Central memory CD4-positive, alpha-beta T cell (primary cell): ENCODE measurements around the gene HDGF.
A peak's percentile ranks its signal among the peaks of the same experiment; 100 is the strongest.
"Not testable (repeated sequence)": the region's sequence is repeated elsewhere in the genome, so short reads cannot be mapped to it uniquely, and the experiment has no call there.

ENCODE experiments used
- DNase-seq: peaks from one replicate; pipeline ENCODE4 v3.0.0; 2022

The HDGF gene

GRCh38 chr1:156766298-156767100 is 15.0 kb upstream of the HDGF start:
- no peak for DNase-seq

GRCh38 chr1:156765666-156766065 is 14.2 kb upstream of the HDGF start:
- DNase-seq, result no peak

DNA sequence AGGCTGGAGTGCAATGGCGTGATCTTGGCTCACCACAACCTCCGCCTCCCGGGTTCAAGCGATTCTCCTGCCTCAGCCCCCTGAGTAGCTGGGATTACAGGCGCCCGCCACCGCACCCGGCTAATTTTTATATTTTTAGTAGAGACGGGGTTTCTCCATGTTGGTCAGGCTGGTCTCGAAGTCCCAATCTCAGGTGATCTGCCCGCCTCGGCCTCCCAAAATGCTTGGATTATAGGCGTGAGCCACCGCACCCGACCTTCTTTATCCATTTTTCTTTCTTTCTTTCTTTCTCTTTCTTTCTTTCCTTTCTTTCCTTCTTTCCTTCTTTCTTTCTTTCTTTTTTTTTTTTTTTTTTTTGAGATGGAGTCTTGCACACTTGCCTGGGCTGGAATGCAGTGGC is 13.7 kb upstream of the HDGF start:
- not testable (repeated sequence) for DNase-seq

- no peak for DNase-seq
These were observed 9.3 kb upstream of the HDGF start for GRCh38 chr1:156760796-156761104.

DNA sequence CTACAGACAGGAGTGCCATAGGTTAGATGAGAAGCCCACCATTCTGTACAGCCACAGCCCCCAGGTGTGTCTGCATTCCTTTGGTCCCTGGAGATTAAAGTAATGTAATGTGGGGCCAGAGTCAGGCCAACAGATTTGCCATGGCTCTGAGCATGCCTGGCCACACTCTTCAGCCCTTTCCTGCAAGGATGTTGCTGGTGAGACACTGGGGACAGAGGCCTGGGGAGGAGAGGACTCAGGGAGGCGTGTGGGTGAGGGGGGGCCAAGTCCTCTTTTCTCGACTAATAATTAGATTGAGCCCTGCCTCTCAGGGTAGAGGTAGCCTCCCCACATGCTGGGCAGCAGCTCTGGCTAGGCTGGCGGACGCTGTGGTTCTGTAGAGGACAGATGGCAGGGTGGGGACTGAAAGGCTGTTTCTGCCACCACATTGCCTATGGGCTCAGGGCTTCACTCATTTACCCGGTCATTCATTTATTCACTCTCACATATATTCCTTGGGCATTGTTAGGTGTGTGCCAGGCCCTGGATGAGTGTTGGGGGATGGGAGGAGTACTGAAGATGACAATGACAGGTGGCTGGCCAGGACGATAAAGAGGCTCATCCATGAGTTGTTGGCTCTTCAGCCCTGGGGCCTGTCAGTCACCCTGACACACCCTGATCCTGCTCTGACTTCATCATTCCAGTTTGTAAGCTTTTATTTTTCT is 8.8 kb upstream of the HDGF start:
- DNase-seq, result no peak

DNA sequence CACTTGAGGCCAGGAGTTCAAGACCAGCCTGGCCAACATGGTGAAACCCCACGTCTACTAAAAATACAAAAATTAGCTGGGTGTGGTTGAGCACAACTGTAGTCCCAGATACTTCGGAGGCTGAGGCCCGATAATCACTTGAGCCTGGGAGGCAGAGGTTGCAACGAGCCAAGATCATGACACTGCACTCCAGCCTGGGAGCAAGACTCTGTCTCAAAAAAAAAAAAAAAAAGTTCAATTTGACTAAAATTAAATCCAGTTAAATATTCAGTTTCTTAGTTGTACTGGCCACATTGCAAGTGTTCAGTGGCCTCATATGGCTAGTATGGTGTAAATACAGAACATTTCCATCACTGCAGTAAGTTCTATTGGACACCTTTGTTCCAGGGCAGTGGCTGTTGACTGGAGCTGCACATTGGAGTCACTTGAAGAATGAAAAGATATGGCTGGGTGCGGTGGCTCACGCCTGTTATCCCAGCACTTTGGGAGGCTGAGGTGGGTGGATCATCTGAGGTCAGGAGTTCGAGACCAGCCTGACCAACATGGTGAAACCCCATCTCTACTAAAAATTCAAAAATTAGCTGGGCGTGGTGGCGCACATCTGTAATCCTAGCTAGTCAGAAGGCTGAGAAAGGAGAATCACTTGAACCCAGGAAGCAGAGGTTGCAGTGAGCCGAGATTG is 6.2 kb upstream of the HDGF start:
- DNase-seq, result not testable (repeated sequence)

- no peak for DNase-seq
These were observed 4.9 kb upstream of the HDGF start for GRCh38 chr1:156756355-156756754.

- DNase-seq, result no peak
These were observed 4.1 kb upstream of the HDGF start for GRCh38 chr1:156755527-156755950.

DNA sequence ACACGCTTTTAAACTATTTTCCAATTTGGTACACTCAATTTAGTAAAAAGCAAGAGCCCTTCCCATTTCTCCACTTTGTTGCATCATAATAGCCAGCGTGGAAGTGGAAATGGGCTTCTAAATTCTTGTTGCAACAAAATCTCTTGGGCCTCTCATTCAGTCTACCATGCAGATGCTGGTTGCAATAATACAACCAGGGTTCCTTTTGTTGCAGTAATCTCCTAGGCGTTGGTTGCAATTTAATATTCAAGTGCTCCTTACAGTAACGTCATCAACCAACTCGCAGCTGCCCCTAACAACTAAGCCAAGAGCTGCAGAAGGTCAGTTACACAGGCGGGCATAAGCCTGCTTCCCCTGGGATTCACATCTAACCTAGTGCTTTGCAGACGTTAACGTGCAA is 2.7 kb upstream of the HDGF start:
- no peak for DNase-seq

DNA sequence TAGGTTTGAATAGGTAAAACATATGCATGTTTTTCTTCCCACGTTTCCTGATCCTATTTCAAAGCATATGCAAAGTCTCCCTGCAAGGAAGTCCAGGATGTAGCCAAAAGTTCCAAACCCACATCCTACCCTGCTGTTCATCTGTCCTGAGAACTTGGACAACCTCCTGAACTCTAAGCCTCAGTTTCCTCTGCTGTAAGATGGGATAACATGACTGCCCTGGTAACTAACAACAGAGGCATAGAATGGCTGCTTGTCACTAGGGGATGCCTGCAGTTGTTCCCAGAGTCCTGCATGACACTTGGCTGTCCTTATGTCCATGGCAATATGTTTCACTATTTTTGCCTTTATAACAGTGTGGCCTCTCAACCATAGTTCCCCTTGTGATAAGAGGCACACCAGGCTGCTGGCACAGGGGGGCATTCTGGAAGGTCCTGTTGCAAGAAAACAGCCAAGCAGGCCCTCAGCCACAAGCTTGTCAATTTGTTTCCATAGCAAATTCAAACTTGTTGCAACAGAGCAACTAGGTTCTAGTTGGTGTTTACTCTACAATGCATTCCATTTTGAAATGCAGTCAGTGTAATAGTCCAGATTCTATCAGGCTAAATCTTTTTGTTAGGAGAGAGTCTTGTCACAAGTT is 1.5 kb upstream of the HDGF start:
- no peak for DNase-seq

DNA sequence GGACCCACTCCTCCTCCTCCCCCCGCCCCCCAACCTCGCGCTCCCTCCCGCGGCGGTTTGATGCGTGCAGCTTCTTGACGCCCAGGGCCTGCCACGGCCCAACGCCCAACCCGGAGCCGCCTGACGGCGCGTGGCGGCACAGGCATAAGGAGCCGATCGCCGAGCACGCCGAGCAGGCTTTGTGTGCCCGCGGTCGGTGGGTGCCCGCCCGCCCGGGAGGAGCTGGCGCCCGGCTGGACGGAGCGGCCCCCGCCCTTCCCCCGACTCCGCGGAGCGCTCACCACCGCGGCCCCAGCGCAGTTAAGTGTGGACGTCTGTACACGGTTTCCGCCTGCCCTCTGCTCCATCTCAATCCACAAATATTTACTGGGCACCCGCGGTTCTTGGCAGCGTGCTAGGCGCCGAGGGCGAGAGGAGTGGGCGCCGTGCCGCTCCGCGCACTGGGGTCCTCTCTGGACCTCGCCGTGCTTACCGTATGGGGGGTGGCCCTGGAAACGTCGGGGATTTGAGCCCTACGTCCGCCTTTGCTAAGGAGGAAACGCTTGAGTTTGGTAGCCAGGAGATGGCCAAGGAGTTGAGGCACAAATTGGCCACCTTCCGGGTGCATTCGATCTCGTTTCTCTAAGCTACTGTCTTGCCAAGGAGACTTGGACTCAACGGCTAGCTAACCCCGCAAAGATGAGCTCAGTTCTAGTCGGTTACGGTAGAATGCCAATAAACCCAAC is 444 bp upstream of the HDGF start:
- peak; percentile 92 for DNase-seq

DNA sequence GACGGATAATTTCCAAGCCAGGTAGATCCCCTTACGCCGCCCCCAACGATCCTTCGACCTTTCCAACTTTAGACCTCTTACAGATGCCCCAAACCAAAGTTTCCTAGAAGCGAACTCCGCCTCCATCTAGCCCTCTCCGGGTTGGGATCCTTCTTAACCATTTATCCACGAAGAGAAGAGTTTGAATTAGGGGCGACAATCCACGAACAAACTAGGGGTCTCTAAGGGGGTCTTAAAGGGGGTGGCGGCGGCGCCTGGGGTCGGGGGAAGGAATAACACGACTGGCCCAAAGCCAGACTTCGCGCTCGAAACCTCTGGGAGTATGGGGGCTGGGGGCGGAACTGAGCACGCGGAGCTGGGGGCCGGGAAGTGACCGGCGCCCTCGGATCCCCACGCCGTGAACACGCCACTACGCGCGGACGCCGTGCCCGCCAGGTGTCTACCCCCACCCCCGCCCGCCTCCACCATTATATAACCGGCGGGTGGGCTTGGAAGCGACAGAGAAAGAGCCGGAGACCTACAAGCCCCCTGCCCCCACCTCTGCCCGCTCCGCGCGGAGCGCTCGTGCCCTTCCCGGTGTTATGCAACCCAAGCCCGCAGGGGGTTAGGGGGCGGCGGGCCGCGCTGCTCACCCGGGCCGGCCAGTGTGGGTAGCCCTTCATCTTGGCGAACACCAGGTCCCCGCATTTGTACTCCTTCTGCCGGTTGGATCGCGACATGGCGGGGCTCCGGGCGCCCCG is 594 bp downstream of the HDGF start:
- no peak for DNase-seq

GRCh38 chr1:156750191-156750672 is 1.2 kb downstream of the HDGF start:
- DNase-seq, result no peak

DNA sequence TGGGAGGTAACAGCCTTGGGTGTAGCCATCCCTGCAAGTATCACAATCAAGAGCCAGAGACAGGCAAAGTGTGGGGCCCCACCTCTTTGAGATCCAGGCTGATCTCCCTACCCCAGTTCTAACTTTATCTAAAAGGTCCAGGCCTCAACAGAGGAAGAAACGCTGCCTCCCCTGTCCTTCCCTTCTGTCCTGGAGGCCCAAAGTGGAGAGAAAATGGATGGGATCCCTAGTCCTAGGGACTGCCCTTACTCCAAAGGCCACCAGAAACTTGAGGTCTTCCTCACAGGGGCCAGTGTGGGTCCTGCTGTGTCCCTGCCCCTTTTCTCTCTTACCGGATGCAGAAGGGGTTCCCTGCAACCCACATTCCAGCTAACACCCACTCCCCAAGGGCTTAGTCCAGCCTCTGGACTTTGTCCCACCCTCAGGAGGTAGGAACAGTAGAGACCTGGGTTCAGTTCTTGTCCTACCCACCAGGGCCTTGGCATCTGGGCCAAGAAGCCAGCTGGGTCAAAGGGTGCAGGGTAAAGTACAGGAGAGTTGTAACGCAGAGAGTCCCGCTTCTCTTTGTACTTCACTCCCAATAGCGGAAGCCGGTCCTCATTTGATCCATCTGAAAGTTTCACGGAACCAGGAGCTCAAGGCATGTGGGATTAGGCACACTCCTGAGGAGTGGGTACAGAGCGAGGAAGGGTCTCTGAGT is 1.9 kb downstream of the HDGF start:
- no peak for DNase-seq

GRCh38 chr1:156748670-156749418 is 2.6 kb downstream of the HDGF start:
- no peak for DNase-seq

GRCh38 chr1:156747742-156748669 is 3.5 kb downstream of the HDGF start:
- no peak for DNase-seq

- DNase-seq, result peak; percentile 42
These were observed 4.5 kb downstream of the HDGF start for GRCh38 chr1:156746728-156747631.

DNA sequence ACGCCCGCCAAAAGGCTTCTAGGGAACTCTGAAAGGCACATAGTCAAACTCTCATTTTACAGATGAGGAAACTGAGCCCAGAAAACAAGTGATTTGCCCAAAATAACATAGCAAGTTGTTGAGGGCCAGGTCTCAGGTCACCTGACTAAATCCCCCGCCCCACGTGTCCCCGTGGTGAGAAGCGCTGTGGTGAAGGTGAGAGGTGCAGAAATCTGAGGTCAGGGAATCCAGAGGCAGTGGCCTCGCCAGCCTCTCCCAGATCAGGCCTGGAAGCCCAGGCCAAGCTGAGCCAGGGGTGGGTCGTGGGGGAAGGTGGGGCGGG is 5.1 kb downstream of the HDGF start:
- no peak for DNase-seq
